K562 (cell line): ENCODE data around the gene SLC35F2.

ENCODE experiments used
- CREB1 ChIP-seq, 2 experiments: sonication (generic) in 1 of 2; formaldehyde crosslinking in 1 of 2; IDR thresholded peaks; 2 replicates each; pipeline versions ENCODE4 v1.6.1 to v1.8.0; 2012 to 2022; ENCODE audit warnings: inconsistent platforms in 1 of 2, mild to moderate bottlenecking in 1 of 2, missing genetic modification reagents in 1 of 2, moderate library complexity in 1 of 2
- PHF8 ChIP-seq: fragments of 200-600 bp; sonication (generic); IDR thresholded peaks from 2 replicates; pipeline ENCODE4 v1.6.1; 2012; ENCODE audit warnings: mixed run types, mild to moderate bottlenecking, inconsistent platforms, low read length, moderate library complexity, borderline replicate concordance
- POLR2AphosphoS5 ChIP-seq: IDR thresholded peaks from 2 replicates; pipeline ENCODE4 v1.6.1; 2011; ENCODE audit warnings: mild to moderate bottlenecking, low read depth, low read length, moderate library complexity; ENCODE audit not compliant: control insufficient read depth, insufficient read depth
- STAG1 ChIP-seq: sonication (generic); formaldehyde crosslinking; IDR thresholded peaks from 2 replicates; pipeline ENCODE4 v1.5.0; 2020; ENCODE audit warnings: missing genetic modification reagents, borderline replicate concordance
- ZBTB8A ChIP-seq: fragments of 450-650 bp; IDR thresholded peaks from 2 replicates; pipeline ENCODE4 v1.6.1; 2018; ENCODE audit warnings: mild to moderate bottlenecking, moderate library complexity; ENCODE audit not compliant: partially characterized antibody

DNA sequence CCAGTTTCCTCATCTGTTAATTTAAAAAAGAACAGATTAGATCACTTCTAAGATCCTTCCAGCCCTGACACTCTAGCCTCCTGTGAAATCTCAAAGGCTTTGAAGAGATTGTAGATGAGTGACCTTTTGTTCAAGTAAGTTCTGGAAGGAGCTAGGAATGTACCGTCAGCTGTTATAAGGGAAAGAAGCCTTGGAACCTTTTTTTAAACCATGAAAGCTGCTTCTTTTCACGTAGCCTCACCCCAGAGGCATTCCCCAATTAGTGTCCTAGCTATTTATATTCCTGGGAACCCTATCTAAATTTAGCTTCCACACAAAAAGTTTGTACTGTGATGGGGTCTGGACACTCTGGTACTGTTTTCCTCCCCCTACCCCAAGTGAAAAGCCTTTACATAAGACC lies 111.0 kb downstream of the SLC35F2 start:
- TF ChIP-seq CREB1 (IDR thresholded peaks at IDR 0.05) (no peak), CREB1 (CRISPR knock-in tag; IDR thresholded peaks at IDR 0.05) (no peak), STAG1 (CRISPR knock-in tag) (no peak), PHF8 (no peak), POLR2AphosphoS5 (no peak), ZBTB8A (no peak)
